Activated CD8-positive, alpha-beta memory T cell treated with anti-CD3 and anti-CD28 coated beads for 1 hour (primary cell): ENCODE data around the gene COMMD4.
"Not testable (repeated sequence)": the region's sequence is repeated elsewhere in the genome, so short reads cannot be mapped to it uniquely, and the experiment has no call there.

Experiments
- DNase-seq, 2 donors: peaks; one replicate each; pipeline ENCODE4 v3.0.0-alpha.2; 2020; ENCODE audit warnings: low read depth in 1 of 2; ENCODE audit errors: extremely low read depth in 1 of 2

COMMD4 gene

GRCh38 chr15:75371486-75371885, 35.6 kb downstream of the COMMD4 start:
- DNase-seq = no peak

- no peak for DNase-seq
Observed at GRCh38 chr15:75371901-75372688, 36.2 kb downstream of the COMMD4 start.

GRCh38 chr15:75380773-75381172, 44.9 kb downstream of the COMMD4 start:
- DNase-seq = no peak

GRCh38 chr15:75383986-75384385, 48.1 kb downstream of the COMMD4 start:
- DNase-seq = not testable (repeated sequence)
